Neural progenitor cell (in vitro differentiated cells): ENCODE results near the gene LY6G6D. TPM values are rescaled to one million over a fixed set of nuclear protein-coding genes. Genes with fewer than 3 reads are reported as not detected.
A peak's percentile ranks its signal among the peaks of the same experiment; 100 is the strongest.

ENCODE experiments used
- DNase-seq: peaks from one replicate; pipeline ENCODE4 v3.0.0-alpha.2; 2016; ENCODE audit warnings: low spot score
- H2AFZ ChIP-seq: fragments of 200-600 bp; sonication (generic); replicated peaks from 2 replicates; pipeline ENCODE4 v1.6.1; 2016; ENCODE audit warnings: antibody characterized with exemption
- H3F3A ChIP-seq: fragments of 200-600 bp; sonication (generic); 2 replicates; pipeline ENCODE4 v1.6.1; 2016; ENCODE audit warnings: antibody characterized with exemption, low read depth
- H3K27ac ChIP-seq: fragments of 200-600 bp; sonication (generic); 2 replicates; pipeline ENCODE4 v1.5.1; 2016; ENCODE audit warnings: mild to moderate bottlenecking
- H3K27me3 ChIP-seq: fragments of 200-600 bp; sonication (generic); 2 replicates; pipeline ENCODE4 v1.6.1; 2016; ENCODE audit warnings: mild to moderate bottlenecking, moderate library complexity
- H3K36me3 ChIP-seq: fragments of 200-600 bp; sonication (generic); 2 replicates; pipeline ENCODE4 v1.5.1; 2016
- H3K4me1 ChIP-seq: fragments of 200-600 bp; sonication (generic); 2 replicates; pipeline ENCODE4 v1.6.1; 2016; ENCODE audit warnings: mixed run types
- H3K4me2 ChIP-seq: fragments of 200-600 bp; sonication (generic); 2 replicates; pipeline ENCODE4 v1.6.1; 2016
- H3K4me3 ChIP-seq: fragments of 200-600 bp; sonication (generic); 2 replicates; pipeline ENCODE4 v1.5.1; 2016
- H3K79me2 ChIP-seq: fragments of 200-600 bp; sonication (generic); 2 replicates; pipeline ENCODE4 v1.6.1; 2016; ENCODE audit warnings: low read depth
- H3K9ac ChIP-seq: fragments of 200-600 bp; sonication (generic); 2 replicates; pipeline ENCODE4 v1.6.1; 2016
- H3K9me3 ChIP-seq: fragments of 200-600 bp; sonication (generic); 2 replicates; pipeline ENCODE4 v1.5.1; 2016; ENCODE audit warnings: low read depth
- H4K20me1 ChIP-seq: fragments of 200-600 bp; sonication (generic); 2 replicates; pipeline ENCODE4 v1.6.1; 2016; ENCODE audit warnings: low read depth
- H3K27ac Mint-ChIP-seq: 3 replicates; pipeline ENCODE4 v1.8.0; 2021; ENCODE audit warnings: mixed read lengths
- H3K27me3 Mint-ChIP-seq: 2 replicates; pipeline ENCODE4 v1.8.0; 2022; ENCODE audit warnings: low read depth, mild to moderate bottlenecking, inconsistent platforms, moderate library complexity, mixed read lengths; ENCODE audit not compliant: insufficient read depth
- H3K36me3 Mint-ChIP-seq: 3 replicates; pipeline ENCODE4 v1.8.0; 2021; ENCODE audit warnings: mixed read lengths
- H3K4me1 Mint-ChIP-seq: 3 replicates; pipeline ENCODE4 v1.8.0; 2021; ENCODE audit warnings: mixed read lengths
- H3K4me3 Mint-ChIP-seq: 3 replicates; pipeline ENCODE4 v1.8.0; 2021; ENCODE audit warnings: mild to moderate bottlenecking, moderate library complexity, mixed read lengths
- H3K9me3 Mint-ChIP-seq: 3 replicates; pipeline ENCODE4 v1.8.0; 2020; ENCODE audit warnings: mixed read lengths
- EZH2 ChIP-seq: fragments of 200-600 bp; sonication (generic); IDR thresholded peaks from 2 replicates; pipeline ENCODE4 v1.6.1; 2017; ENCODE audit warnings: antibody characterized with exemption, mild to moderate bottlenecking, moderate library complexity
- EZH2phosphoT487 ChIP-seq: fragments of 200-600 bp; sonication (generic); IDR thresholded peaks from 2 replicates; pipeline ENCODE4 v1.6.1; 2017; ENCODE audit warnings: antibody characterized with exemption
- total RNA-seq: library from RNA; depleted of rRNA; stranded (reverse); fragments of >200 nt; gene quantifications from 2 replicates; pipeline ENCODE4 v1.2.3, GENCODE V29; 2015; ENCODE audit warnings: low replicate concordance
- TF ChIP-seq, protein P1 (sequence below): fragments of 200-600 bp; sonication (generic); IDR thresholded peaks from 2 replicates; pipeline ENCODE4 v1.5.1; 2017; ENCODE audit warnings: antibody characterized with exemption, mild to moderate bottlenecking

LY6G6D gene
- total RNA-seq, 1 donor from 2014 or later, result 0.90 TPM

DNA sequence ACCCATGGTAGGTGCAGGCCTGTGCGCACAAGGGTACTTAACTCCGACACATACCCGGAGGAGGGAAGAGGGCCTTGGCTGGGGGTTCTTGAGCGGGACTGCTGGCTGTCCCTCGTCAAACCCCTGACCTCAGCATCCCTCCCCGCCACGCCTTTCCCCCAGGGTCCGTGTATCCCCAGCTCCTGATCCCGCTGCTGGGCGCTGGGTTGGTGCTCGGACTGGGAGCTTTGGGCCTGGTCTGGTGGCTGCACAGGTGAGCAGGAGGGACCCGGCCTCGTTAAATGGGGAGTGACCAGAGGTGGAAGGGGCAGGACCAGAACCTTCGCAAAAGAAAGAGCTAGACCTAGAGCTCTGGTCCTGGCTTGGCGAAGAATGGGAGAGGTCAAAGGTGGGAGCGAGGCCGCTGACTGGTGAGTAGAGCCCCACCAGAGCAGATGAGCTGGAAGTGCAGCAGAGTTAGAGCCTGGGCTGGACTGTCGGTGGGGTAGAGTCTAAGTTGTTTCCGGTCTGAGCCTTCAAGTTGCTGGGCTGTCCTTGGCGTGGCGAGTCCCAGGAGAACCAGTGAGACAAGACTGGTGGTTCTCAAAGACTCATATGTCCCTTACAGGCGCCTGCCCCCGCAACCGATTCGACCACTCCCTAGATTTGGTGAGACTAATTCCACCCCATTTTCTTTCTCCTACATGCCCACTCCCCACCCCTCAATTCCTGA lies 9.0 kb downstream of the LY6G6D start:
- no peaks in the 10 kb centered on the region for H3K9me3 Mint-ChIP-seq
- peak overlapping the region; percentile 72 for H3K27ac Mint-ChIP-seq
- peaks cover 17% of the 10 kb centered on the region for H4K20me1 ChIP-seq
- no peak overlapping the region for H3K9ac ChIP-seq
- no peak overlapping the region for H3K4me2 ChIP-seq
- peaks cover 32% of the 10 kb centered on the region for H3K36me3 Mint-ChIP-seq
- H3K27me3 ChIP-seq, result no peaks in the 10 kb centered on the region
- TF ChIP-seq EZH2, result no peak
- no peak for TF ChIP-seq EZH2phosphoT487
- TF ChIP-seq, protein P1, sequence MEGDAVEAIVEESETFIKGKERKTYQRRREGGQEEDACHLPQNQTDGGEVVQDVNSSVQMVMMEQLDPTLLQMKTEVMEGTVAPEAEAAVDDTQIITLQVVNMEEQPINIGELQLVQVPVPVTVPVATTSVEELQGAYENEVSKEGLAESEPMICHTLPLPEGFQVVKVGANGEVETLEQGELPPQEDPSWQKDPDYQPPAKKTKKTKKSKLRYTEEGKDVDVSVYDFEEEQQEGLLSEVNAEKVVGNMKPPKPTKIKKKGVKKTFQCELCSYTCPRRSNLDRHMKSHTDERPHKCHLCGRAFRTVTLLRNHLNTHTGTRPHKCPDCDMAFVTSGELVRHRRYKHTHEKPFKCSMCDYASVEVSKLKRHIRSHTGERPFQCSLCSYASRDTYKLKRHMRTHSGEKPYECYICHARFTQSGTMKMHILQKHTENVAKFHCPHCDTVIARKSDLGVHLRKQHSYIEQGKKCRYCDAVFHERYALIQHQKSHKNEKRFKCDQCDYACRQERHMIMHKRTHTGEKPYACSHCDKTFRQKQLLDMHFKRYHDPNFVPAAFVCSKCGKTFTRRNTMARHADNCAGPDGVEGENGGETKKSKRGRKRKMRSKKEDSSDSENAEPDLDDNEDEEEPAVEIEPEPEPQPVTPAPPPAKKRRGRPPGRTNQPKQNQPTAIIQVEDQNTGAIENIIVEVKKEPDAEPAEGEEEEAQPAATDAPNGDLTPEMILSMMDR, result no peak
- peaks cover 7% of the 10 kb centered on the region for H3K4me1 ChIP-seq
- no peaks in the 10 kb centered on the region for H3K9me3 ChIP-seq
- no peak overlapping the region for H2AFZ ChIP-seq
- no peaks in the 10 kb centered on the region for H3K36me3 ChIP-seq
- H3K79me2 ChIP-seq, result peaks cover 18% of the 10 kb centered on the region
- H3K4me3 ChIP-seq, result no peak overlapping the region
- H3K4me1 Mint-ChIP-seq, result peaks cover 27% of the 10 kb centered on the region
- H3F3A ChIP-seq, result peaks cover 20% of the 10 kb centered on the region
- H3K4me3 Mint-ChIP-seq, result no peak overlapping the region
- DNase-seq, result no peak
- H3K27ac ChIP-seq, result no peak overlapping the region
- peaks cover 15% of the 10 kb centered on the region for H3K27me3 Mint-ChIP-seq

DNA sequence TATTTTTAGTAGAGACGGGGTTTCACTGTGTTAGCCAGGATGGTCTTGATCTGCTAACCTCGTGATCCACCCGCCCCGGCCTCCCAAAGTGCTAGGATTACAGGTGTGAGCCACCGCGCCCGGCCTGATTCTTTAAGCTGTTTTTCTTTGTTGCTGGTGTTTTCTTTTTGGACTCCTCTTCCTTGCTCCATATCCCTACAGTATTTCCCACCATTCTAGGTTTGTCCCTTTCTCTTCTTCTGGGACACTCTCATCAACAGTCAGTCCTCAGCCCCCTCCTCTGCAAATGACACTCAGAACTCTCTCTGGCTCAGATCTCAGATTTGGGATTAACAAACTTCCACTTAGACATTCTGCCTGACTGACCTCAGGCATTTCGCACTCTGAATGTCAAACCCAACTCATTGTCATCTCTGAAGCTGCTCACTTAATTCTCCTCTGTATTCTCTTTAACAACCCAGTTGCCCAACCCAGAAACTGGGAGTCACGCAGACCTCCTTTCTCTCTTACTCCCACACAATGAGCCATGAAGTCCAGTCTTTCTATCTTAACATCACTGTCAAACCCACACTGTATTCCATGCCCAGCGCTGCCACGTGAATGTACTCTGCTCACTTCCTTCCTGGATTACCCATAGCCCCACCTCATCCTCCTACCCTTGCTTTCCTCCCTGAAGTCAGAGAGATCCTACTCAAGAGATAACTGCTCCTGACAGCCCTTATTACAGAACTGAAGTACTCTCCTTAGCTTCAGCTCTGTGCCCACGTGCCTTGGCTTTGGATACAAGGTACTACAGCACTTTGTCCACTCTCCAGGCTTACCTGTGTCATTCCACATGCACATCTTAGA lies 10.6 kb downstream of the LY6G6D start:
- Mint-ChIP-seq H3K9me3 (no peaks in the 10 kb centered on the region), H3K4me1 (peaks cover 35% of the 10 kb centered on the region), H3K27ac (no peak overlapping the region), H3K27me3 (peaks cover 15% of the 10 kb centered on the region), H3K4me3 (peak overlapping the region; percentile 38), H3K36me3 (peaks cover 38% of the 10 kb centered on the region)
- Histone ChIP-seq H3K27me3 (no peaks in the 10 kb centered on the region), H3K4me3 (no peak overlapping the region), H3K36me3 (no peaks in the 10 kb centered on the region), H3F3A (peaks cover 34% of the 10 kb centered on the region), H3K79me2 (peaks cover 19% of the 10 kb centered on the region), H2AFZ (no peak overlapping the region), H3K9ac (no peak overlapping the region), H3K4me2 (no peak overlapping the region), H3K4me1 (peaks cover 7% of the 10 kb centered on the region), H4K20me1 (peaks cover 22% of the 10 kb centered on the region), H3K27ac (no peak overlapping the region), H3K9me3 (no peaks in the 10 kb centered on the region)
- DNase-seq, result no peak
- TF ChIP-seq EZH2phosphoT487, result no peak
- no peak for TF ChIP-seq EZH2
- TF ChIP-seq, protein P1, result no peak

DNA sequence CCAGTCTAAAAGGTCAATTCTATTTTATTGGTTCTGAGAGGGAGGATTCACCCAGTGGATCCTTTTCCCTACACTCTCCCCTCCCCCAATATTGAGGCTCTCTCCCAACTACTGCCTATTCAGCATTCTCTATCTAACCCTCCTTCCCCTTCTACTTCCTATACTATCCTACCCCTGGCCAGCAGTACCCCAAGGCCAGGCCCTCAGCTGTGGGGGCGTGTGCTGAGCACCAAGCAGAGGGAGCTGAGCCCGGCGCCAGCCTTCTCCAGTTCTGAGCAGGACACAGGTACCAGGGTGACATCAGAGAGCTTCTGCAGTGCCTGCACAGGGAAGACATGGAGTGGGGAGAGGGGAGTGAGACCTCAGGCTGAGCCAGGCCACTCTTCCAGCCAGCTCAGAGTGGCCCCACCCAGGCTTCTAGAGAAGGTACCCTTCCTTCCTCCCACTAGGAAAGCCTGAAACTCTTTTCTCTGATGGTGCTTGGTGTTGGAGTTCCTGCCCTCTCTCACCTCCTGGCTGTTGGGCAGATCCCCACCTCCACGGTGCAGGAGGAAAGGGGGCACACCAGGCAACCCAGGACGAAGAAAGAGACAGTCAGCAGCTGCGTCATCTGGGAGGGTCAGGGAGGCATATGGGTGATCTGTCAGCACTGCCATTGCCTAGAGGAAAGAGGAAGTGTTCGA lies 12.0 kb downstream of the LY6G6D start:
- peaks cover 49% of the 10 kb centered on the region for H3F3A ChIP-seq
- peaks cover 7% of the 10 kb centered on the region for H3K4me1 ChIP-seq
- peaks cover 39% of the 10 kb centered on the region for H3K4me1 Mint-ChIP-seq
- peak overlapping the region; percentile 57 for H3K27ac Mint-ChIP-seq
- no peak overlapping the region for H3K4me3 ChIP-seq
- H3K36me3 ChIP-seq, result peaks cover 5% of the 10 kb centered on the region
- TF ChIP-seq, protein P1, result no peak
- TF ChIP-seq EZH2phosphoT487 (no peak), EZH2 (no peak)
- H3K9me3 ChIP-seq, result no peaks in the 10 kb centered on the region
- no peak overlapping the region for H3K4me2 ChIP-seq
- no peak overlapping the region for H3K9ac ChIP-seq
- no peaks in the 10 kb centered on the region for H3K27me3 ChIP-seq
- H3K4me3 Mint-ChIP-seq, result peak overlapping the region; percentile 78
- peaks cover 19% of the 10 kb centered on the region for H3K79me2 ChIP-seq
- no peaks in the 10 kb centered on the region for H3K9me3 Mint-ChIP-seq
- H3K36me3 Mint-ChIP-seq, result peaks cover 44% of the 10 kb centered on the region
- H3K27me3 Mint-ChIP-seq, result peaks cover 10% of the 10 kb centered on the region
- DNase-seq, result no peak
- H2AFZ ChIP-seq, result no peak overlapping the region
- peaks cover 24% of the 10 kb centered on the region for H4K20me1 ChIP-seq
- no peak overlapping the region for H3K27ac ChIP-seq
